MCF 10A (cell line): ENCODE data around the gene PLSCR3. TPM values are rescaled to one million over a fixed set of nuclear protein-coding genes. Genes with fewer than 3 reads are reported as not detected.

ENCODE experiments used
- BruUV-seq: library from RNA; stranded (reverse); fragments of 400-500 nt; replicated peaks from 2 replicates; lab custom pipeline; 2021; lab: Mats Ljungman, UMichigan
- CTCF ChIA-PET: fragments of 300-600 bp; sonication (Branson Sonifier 250); formaldehyde crosslinking; extraction: SDS; loops from one replicate; lab custom pipeline; 2021; ENCODE audit warnings: antibody characterized with exemption, inconsistent platforms; lab: Yijun Ruan, JAX
- POLR2A ChIA-PET: fragments of 300-600, 350-650 bp; sonication (Branson Sonifier 250); formaldehyde crosslinking; extraction: SDS; loops from one replicate; lab custom pipeline; 2020; ENCODE audit warnings: antibody characterized with exemption, inconsistent platforms; lab: Yijun Ruan, JAX
- DNase-seq: peaks from one replicate; pipeline ENCODE4 v3.0.0-alpha.2; 2018; ENCODE audit not compliant: unreplicated experiment
- H3K27ac Mint-ChIP-seq: one replicate; pipeline ENCODE4 v1.8.0; 2022; ENCODE audit warnings: mild to moderate bottlenecking, low read depth, mixed read lengths; ENCODE audit not compliant: unreplicated experiment
- H3K27me3 Mint-ChIP-seq: one replicate; pipeline ENCODE4 v1.8.0; 2022; ENCODE audit warnings: mixed read lengths; ENCODE audit not compliant: insufficient read depth, unreplicated experiment
- H3K36me3 Mint-ChIP-seq: one replicate; pipeline ENCODE4 v1.8.0; 2022; ENCODE audit warnings: mild to moderate bottlenecking, moderate library complexity, mixed read lengths; ENCODE audit not compliant: insufficient read depth, unreplicated experiment
- H3K4me1 Mint-ChIP-seq: one replicate; pipeline ENCODE4 v1.8.0; 2022; ENCODE audit warnings: mixed read lengths; ENCODE audit not compliant: insufficient read depth, unreplicated experiment
- H3K4me3 Mint-ChIP-seq: one replicate; pipeline ENCODE4 v1.8.0; 2022; ENCODE audit warnings: mild to moderate bottlenecking, moderate library complexity, mixed read lengths; ENCODE audit not compliant: unreplicated experiment
- H3K9me3 Mint-ChIP-seq: one replicate; pipeline ENCODE4 v1.8.0; 2022; ENCODE audit warnings: mixed read lengths; ENCODE audit not compliant: unreplicated experiment
- intact Hi-C: fragments of 100-400 bp; cut with micrococcal nuclease; formaldehyde crosslinking; loops from 2 replicates; pipeline ENCODE4 v1.14.1; 2022
- total RNA-seq: library from RNA; stranded (reverse); gene quantifications from 2 replicates; pipeline ENCODE4 v1.2.3, GENCODE V29; 2022
- TF ChIP-seq, protein P1 (sequence below): fragments of 200-600 bp; IDR thresholded peaks from one replicate; pipeline ENCODE4 v1.8.0; 2022; ENCODE audit warnings: antibody characterized with exemption, mild to moderate bottlenecking; ENCODE audit not compliant: unreplicated experiment

The PLSCR3 gene
- total RNA-seq, 1 experiment from 2014 or later = 59.0 TPM

DNA sequence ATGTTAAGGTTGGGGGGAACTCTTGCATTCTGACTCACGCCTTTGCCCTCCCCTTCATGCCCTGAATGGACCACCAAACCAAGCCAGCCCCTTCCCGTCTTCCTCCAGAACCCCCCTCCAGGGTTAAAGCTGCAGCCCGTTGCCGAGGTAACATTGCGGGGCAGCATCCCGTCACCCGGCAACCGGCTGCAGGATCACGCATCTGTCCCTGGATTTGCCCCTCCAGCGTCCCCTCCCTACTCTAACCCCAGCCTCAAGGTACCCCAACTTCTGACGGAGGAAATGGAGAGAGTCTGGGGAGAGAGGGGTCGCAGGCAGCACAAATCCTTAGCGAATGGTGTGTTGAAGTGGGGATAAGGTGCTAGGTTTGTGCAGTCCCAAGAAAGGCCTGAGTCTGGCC lies 12.8 kb upstream of the PLSCR3 start:
- Mint-ChIP-seq H3K27me3 (no peaks in the 10 kb centered on the region), H3K36me3 (peaks cover 12% of the 10 kb centered on the region), H3K4me3 (no peak overlapping the region), H3K27ac (no peak overlapping the region), H3K9me3 (no peaks in the 10 kb centered on the region), H3K4me1 (peaks cover 16% of the 10 kb centered on the region)
- intact Hi-C loops = no loop called here
- no TSS peak for BruUV-seq
- CTCF ChIA-PET = interaction anchor here (0.5 to 0.9 kb wide), 4 partner anchors 30 to 1906 kb away, joined by 3 read pairs; no protein-coding TSS in a partner anchor
- TF ChIP-seq, protein P1, sequence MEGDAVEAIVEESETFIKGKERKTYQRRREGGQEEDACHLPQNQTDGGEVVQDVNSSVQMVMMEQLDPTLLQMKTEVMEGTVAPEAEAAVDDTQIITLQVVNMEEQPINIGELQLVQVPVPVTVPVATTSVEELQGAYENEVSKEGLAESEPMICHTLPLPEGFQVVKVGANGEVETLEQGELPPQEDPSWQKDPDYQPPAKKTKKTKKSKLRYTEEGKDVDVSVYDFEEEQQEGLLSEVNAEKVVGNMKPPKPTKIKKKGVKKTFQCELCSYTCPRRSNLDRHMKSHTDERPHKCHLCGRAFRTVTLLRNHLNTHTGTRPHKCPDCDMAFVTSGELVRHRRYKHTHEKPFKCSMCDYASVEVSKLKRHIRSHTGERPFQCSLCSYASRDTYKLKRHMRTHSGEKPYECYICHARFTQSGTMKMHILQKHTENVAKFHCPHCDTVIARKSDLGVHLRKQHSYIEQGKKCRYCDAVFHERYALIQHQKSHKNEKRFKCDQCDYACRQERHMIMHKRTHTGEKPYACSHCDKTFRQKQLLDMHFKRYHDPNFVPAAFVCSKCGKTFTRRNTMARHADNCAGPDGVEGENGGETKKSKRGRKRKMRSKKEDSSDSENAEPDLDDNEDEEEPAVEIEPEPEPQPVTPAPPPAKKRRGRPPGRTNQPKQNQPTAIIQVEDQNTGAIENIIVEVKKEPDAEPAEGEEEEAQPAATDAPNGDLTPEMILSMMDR = no peak
- POLR2A ChIA-PET = no interaction called here
- DNase-seq = no peak

DNA sequence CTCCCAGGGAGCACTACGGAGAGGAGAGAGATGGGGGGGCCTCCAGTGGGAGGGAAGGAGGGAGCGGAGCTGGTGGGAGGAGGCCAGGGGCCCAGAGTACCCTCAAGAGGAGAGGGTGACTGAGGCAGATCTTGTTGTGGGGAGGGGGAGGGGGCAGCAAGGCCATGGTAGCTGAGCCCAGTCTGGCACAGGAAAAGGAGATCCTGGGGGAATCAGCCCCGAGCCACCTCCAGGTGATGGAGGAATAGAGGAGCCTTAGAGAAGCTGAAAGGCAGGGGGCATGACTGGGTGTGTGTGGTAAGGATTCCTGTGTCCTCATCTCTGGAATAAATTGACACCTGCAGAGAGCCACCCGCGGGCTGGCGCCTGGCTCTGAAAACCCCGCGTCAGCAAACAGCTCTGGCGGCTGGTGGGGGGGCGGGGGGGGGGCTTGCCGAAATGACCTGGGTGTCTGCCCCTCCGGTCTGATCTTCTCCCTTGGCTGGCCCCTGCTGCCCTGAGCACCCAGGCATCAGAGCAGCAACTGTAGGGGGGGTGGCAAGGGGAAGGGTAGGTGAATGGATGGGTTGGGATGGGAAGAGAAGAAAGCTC lies 12.0 kb upstream of the PLSCR3 start:
- no TSS peak for BruUV-seq
- Mint-ChIP-seq H3K4me3 (no peak overlapping the region), H3K4me1 (peaks cover 16% of the 10 kb centered on the region), H3K9me3 (no peaks in the 10 kb centered on the region), H3K27ac (no peak overlapping the region), H3K36me3 (peaks cover 19% of the 10 kb centered on the region), H3K27me3 (no peaks in the 10 kb centered on the region)
- no peak for DNase-seq
- ChIA-PET CTCF (interaction anchor here (0.5 to 1.2 kb wide), 3 partner anchors 21 to 1905 kb away, joined by 3 read pairs; no protein-coding TSS in a partner anchor), POLR2A (no interaction called here)
- intact Hi-C loops = no loop called here
- TF ChIP-seq, protein P1 = no peak

DNA sequence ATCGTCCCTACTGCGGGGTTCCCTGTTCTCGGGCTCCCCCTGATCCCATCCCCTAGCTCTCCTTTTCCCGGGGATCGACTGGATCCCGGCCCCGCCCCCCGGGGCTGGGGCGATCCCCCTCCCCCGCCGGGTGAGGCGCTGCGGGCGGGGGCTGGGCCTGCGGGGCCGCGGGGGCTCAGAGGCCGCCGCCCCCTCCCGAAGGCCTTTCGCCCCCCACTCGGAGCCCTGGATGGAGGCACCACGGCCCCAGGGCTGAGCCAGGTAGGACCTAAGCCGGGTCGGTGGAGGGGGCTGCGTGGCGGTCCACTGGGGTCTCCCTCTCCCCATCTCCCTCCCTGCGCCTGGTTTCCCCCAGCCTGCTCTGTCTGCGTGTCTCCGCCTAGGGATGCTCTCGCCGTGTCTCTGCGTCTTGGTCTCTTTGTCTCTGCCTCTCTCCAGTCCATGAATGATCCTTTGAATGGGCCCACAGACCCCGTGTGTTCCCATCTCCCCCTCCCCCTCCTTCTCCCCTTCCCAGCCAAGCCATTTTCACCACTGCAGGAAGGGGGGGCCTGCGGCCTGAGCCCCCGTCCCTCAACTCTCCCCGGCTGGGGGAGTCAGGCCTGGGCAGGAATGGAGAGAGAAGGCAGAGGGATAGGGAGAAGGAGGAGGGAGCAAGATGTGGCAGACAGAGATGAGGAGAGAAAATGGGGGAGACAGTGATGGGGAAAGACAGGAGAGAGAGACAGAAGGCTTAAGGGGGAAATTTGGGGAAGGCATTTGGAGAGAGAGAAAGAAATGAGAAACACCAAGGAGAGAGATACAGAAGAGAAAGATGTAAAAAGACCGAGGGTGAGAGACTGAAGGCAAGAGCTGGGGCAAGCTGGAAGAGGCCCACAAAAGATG lies 11.3 kb upstream of the PLSCR3 start:
- ChIA-PET CTCF (interaction anchor here (1.2 kb wide), 1 partner anchor 21 kb away, joined by 3 read pairs; no protein-coding TSS in a partner anchor), POLR2A (interaction anchor here (0.6 kb wide), 1 partner anchor 22 kb away, joined by 3 read pairs; no protein-coding TSS in a partner anchor)
- peaks cover 16% of the 10 kb centered on the region for H3K4me1 Mint-ChIP-seq
- intact Hi-C loops = loop anchor here (2.0 kb wide), 1 partner anchor 49 kb away; no protein-coding TSS in a partner anchor
- DNase-seq = no peak
- BruUV-seq = no TSS peak
- TF ChIP-seq, protein P1 = no peak
- no peaks in the 10 kb centered on the region for H3K27me3 Mint-ChIP-seq
- peaks cover 14% of the 10 kb centered on the region for H3K36me3 Mint-ChIP-seq
- H3K9me3 Mint-ChIP-seq = no peaks in the 10 kb centered on the region
- H3K27ac Mint-ChIP-seq = peak overlapping the region; percentile 86
- H3K4me3 Mint-ChIP-seq = peak overlapping the region; percentile 78
